Karpas-422 (cell line): ENCODE data around the gene EN1. TPM values are rescaled to one million over a fixed set of nuclear protein-coding genes. Genes with fewer than 3 reads are reported as not detected.

Experiments
- DNase-seq: peaks from one replicate; pipeline ENCODE4 v3.0.0-alpha.2; 2015
- H2AFZ ChIP-seq: fragments of 200-600 bp; sonication (generic); 2 replicates; pipeline ENCODE4 v1.6.1; 2014; ENCODE audit warnings: antibody characterized with exemption, low read length, mixed read lengths
- H3K27ac ChIP-seq: fragments of 200-600 bp; sonication (generic); 2 replicates; pipeline ENCODE4 v1.5.1; 2014; ENCODE audit warnings: mild to moderate bottlenecking, low read length, moderate library complexity
- H3K27me3 ChIP-seq: fragments of 200-600 bp; sonication (generic); 2 replicates; pipeline ENCODE4 v1.6.1; 2014; ENCODE audit warnings: low read length, mixed read lengths
- H3K36me3 ChIP-seq: fragments of 200-600 bp; sonication (generic); 2 replicates; pipeline ENCODE4 v1.6.1; 2014; ENCODE audit warnings: low read length, mixed read lengths; ENCODE audit not compliant: insufficient read depth
- H3K4me1 ChIP-seq: fragments of 200-600 bp; sonication (generic); 2 replicates; pipeline ENCODE4 v1.6.1; 2014; ENCODE audit warnings: mild to moderate bottlenecking, low read length, mixed read lengths
- H3K4me2 ChIP-seq: fragments of 200-600 bp; sonication (generic); 2 replicates; pipeline ENCODE4 v1.6.1; 2014; ENCODE audit warnings: low read length, low read depth, mild to moderate bottlenecking; ENCODE audit not compliant: poor library complexity, severe bottlenecking
- H3K4me3 ChIP-seq: fragments of 200-600 bp; sonication (generic); 2 replicates; pipeline ENCODE4 v1.5.1; 2014; ENCODE audit warnings: mild to moderate bottlenecking, antibody characterized with exemption, low read length, mixed read lengths
- H3K79me2 ChIP-seq: fragments of 200-600 bp; sonication (generic); 2 replicates; pipeline ENCODE4 v1.6.1; 2014; ENCODE audit warnings: mild to moderate bottlenecking, low read length, mixed read lengths
- H3K9ac ChIP-seq: fragments of 200-600 bp; sonication (generic); 2 replicates; pipeline ENCODE4 v1.6.0; 2014; ENCODE audit warnings: low read length
- H3K9me2 ChIP-seq: fragments of 200-600 bp; sonication (generic), shearing (Covaris generic); replicated peaks from 2 replicates; pipeline ENCODE4 v1.6.0; 2014; ENCODE audit warnings: mild to moderate bottlenecking, low read length, moderate library complexity; ENCODE audit not compliant: insufficient read depth
- H3K9me3 ChIP-seq: fragments of 300-700, 200-600 bp; sonication (generic); 2 replicates; pipeline ENCODE4 v1.6.1; 2014; ENCODE audit warnings: low read length, mixed read lengths
- H4K20me1 ChIP-seq: fragments of 200-600 bp; sonication (generic); 2 replicates; pipeline ENCODE4 v1.6.1; 2014; ENCODE audit warnings: mild to moderate bottlenecking, antibody characterized with exemption, low read length, low read depth; ENCODE audit not compliant: insufficient read depth
- total RNA-seq: library from RNA; depleted of rRNA; stranded (reverse); fragments of >200 nt; shearing (Covaris generic); gene quantifications from 2 replicates; pipeline ENCODE4 v1.2.3, GENCODE V29; 2014; ENCODE audit warnings: low replicate concordance

The EN1 gene
- total RNA-seq, 1 experiment from 2014 or later = not detected

DNA sequence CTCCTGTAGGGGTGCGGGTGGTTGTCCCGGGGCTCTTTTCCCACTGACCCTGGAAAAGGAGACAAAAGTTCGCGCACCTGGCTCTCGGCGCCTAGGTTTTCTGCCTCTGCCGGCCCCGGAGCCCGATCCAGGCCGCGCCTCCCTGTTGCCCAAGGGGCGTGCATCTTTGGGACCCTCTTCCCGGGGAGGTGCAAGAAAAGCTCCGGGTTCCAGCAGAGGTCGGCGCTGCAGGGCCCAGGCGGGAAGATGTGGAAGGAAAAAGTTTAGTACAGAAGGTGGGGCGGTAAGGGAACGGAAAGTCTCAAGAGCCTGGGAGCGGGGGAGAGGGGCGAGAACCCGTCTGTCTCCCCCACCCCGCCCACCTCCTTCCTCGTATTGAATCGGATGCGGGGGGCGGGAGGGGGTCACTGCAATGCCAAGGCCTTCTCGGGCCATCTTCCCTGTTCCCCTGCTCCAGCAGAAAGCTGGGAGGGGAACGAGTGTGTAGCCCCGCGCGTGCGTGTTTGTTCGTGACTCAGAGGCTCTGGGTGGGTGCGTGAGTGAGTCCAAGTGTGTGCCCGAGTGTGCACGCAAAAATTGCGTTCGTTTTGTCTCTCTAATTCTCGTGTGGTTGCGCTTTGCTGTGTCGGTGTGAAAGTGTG, 6.3 kb upstream of the EN1 start:
- no peaks in the 10 kb centered on the region for H3K9me3 ChIP-seq
- no peak for DNase-seq
- no peaks in the 10 kb centered on the region for H3K4me1 ChIP-seq

DNA sequence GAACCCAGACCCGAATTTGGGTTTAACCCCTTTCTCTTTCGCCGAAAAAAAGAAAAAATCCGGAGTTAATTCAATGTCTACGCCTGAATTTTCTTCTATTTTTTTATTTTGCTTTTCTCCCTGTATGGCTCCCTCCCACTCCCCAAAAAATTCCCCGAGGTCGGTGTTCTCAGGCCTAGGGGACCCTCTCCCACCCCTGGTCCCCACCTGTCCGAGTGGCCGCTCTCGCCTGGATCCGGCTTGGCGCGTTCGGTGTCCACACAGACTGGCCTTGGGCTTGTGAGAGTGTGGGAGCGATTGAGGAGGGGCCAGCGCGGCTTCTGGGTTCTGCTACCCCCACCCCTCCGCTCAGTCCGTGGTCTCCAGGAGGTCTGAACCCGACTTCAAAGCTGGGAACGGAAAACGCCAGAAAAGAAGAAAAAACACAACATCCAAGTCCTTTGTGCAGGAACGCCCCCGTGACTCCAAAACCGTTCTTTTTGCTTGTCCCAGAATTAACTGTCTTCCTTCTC, 5.7 kb upstream of the EN1 start:
- no peaks in the 10 kb centered on the region for H3K27me3 ChIP-seq
- no peaks in the 10 kb centered on the region for H4K20me1 ChIP-seq
- H2AFZ ChIP-seq = no peak overlapping the region
- H3K4me2 ChIP-seq = no peak overlapping the region
- no peak overlapping the region for H3K4me3 ChIP-seq
- no peaks in the 10 kb centered on the region for H3K4me1 ChIP-seq
- H3K27ac ChIP-seq = no peak overlapping the region
- no peak overlapping the region for H3K9ac ChIP-seq
- no peaks in the 10 kb centered on the region for H3K36me3 ChIP-seq
- H3K9me3 ChIP-seq = no peaks in the 10 kb centered on the region
- H3K79me2 ChIP-seq = no peaks in the 10 kb centered on the region
- no peaks in the 10 kb centered on the region for H3K9me2 ChIP-seq
- no peak for DNase-seq

More for the DNA sequence above, 6.3 kb upstream of the EN1 start:
- no peak overlapping the region for H3K9ac ChIP-seq
- no peak overlapping the region for H3K4me2 ChIP-seq
- H3K9me2 ChIP-seq = no peaks in the 10 kb centered on the region
- no peaks in the 10 kb centered on the region for H3K79me2 ChIP-seq
- no peak overlapping the region for H2AFZ ChIP-seq
- no peaks in the 10 kb centered on the region for H4K20me1 ChIP-seq
- no peak overlapping the region for H3K27ac ChIP-seq
- no peaks in the 10 kb centered on the region for H3K27me3 ChIP-seq
- H3K36me3 ChIP-seq = no peaks in the 10 kb centered on the region
- H3K4me3 ChIP-seq = no peak overlapping the region

DNA sequence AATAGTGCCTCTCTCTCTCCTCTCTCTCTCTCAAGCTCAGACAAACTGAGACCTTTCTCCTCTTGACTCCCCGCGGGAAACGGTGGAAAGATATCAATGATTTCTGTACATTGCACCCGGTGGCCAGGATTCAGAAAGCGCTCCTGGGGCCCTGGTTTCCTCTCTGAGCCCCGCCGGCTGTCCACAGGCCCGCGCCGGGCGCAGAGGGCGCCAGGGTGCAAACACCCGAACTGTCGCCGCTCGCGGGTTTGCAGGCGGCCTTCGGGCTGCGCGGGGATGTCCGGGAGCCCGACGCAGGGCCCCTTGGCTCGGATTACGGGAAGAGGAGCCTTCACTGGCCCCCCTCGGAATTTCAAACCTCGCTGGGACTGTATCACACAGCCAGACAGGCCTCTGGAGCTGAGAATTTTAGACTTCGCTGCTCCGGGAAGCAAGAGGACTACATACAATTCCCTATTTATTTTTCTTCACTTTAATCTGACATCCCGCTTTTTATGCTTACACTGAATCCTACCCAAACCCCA, 5.2 kb upstream of the EN1 start:
- H3K4me2 ChIP-seq = no peak overlapping the region

DNA sequence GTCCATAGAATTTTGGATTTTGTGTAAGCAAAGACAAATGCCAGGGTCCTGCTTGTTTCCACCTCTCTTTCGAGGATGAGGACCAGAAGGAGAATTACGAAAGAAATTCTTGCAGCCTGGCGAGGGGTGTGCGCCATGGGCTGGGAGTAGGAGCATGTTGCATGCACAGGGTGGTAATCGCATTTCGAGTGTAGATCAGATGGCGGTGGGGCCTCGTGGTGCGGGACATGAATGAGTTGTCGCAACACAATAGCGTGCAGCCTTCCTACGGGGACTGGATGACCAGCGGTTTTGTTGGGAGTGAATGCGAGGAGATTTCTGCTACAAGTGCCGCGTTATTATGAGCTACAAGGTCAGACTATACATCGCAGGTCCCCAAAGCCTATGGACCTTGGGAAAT, 4.2 kb upstream of the EN1 start:
- no peak overlapping the region for H2AFZ ChIP-seq
- H3K4me3 ChIP-seq = no peak overlapping the region
- no peaks in the 10 kb centered on the region for H3K79me2 ChIP-seq
- H3K36me3 ChIP-seq = no peaks in the 10 kb centered on the region
- no peaks in the 10 kb centered on the region for H3K4me1 ChIP-seq
- H3K9ac ChIP-seq = no peak overlapping the region
- H3K27ac ChIP-seq = no peak overlapping the region
- H3K4me2 ChIP-seq = no peak overlapping the region
- no peaks in the 10 kb centered on the region for H3K9me2 ChIP-seq
- no peaks in the 10 kb centered on the region for H3K9me3 ChIP-seq
- H3K27me3 ChIP-seq = no peaks in the 10 kb centered on the region
- no peak for DNase-seq
- no peaks in the 10 kb centered on the region for H4K20me1 ChIP-seq

More for the DNA sequence above, 5.2 kb upstream of the EN1 start:
- Histone ChIP-seq H3K27me3 (no peaks in the 10 kb centered on the region), H3K9me2 (no peaks in the 10 kb centered on the region), H3K9ac (no peak overlapping the region), H4K20me1 (no peaks in the 10 kb centered on the region), H3K4me3 (no peak overlapping the region), H3K79me2 (no peaks in the 10 kb centered on the region), H3K9me3 (no peaks in the 10 kb centered on the region), H2AFZ (no peak overlapping the region), H3K27ac (no peak overlapping the region), H3K36me3 (no peaks in the 10 kb centered on the region), H3K4me1 (no peaks in the 10 kb centered on the region)
- DNase-seq = no peak

DNA sequence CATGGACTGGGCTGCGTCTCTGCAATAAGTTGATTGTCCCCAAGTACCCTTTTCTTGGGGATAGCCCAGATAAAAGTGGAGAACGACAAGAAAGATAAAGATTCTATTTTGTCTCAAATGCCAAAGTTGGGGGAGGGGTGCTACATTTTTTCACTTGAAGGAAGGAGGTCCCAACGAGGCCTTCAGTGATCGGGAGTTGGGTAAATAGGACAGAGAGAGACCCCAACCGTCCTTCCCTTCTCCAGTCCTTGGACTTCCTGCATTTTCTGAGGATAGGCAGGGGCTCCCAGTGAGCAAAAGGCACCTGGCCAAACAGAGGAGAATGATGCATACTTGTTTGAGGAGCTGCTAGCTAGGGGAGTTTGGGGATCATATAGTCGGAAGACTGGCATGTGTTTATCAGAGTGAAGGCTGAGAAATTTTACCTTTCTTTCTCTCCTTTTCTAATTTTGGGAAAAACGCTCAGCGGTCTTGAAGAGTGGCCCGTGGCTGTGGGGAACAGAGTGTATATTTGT, 3.5 kb upstream of the EN1 start:
- Histone ChIP-seq H3K27me3 (no peaks in the 10 kb centered on the region), H3K79me2 (no peaks in the 10 kb centered on the region), H3K9me2 (no peaks in the 10 kb centered on the region), H3K9ac (no peak overlapping the region), H3K9me3 (no peaks in the 10 kb centered on the region), H4K20me1 (no peaks in the 10 kb centered on the region), H3K4me1 (no peaks in the 10 kb centered on the region), H2AFZ (no peak overlapping the region), H3K36me3 (no peaks in the 10 kb centered on the region), H3K4me3 (no peak overlapping the region), H3K4me2 (no peak overlapping the region), H3K27ac (no peak overlapping the region)
- DNase-seq = no peak

DNA sequence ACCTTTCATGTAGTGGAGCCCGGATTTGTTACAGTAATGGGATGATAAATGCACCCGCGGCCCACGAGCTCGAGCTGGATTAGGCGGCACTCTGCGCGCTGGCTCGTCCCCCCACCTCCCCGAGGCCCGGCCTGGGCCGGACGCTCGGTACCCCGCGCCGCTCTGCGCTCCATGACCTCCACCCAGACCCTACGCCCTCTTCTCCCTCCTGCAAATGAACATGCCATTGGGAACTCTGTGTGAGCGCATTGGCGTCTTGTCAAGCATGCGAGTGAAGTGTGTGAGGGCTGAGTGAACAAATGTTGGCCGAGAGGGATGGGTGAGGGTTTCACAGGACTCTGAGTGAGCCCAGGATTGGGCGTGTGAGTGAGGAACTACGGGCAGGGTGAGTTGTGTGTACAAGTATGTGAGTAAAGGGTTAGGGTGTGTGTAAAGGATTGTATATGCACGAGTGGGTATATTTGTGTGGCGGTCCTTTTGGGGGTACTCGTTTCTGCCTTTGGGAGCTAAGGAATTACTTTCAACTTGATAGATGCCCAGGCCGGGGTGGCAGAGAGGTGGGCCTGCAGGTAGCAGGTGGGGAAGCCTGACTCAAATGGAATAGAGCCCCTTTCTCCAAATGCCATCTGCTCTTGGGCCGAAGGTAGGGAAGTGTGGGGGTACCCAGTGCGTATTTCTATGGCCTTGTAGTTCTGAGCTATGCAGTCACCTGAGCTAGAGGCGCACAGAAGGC, 2.9 kb upstream of the EN1 start:
- H3K27ac ChIP-seq = no peak overlapping the region
- H3K9me3 ChIP-seq = no peaks in the 10 kb centered on the region
- no peak overlapping the region for H2AFZ ChIP-seq
- no peak overlapping the region for H3K4me3 ChIP-seq
- no peaks in the 10 kb centered on the region for H3K9me2 ChIP-seq
- DNase-seq = no peak
- H3K36me3 ChIP-seq = no peaks in the 10 kb centered on the region
- no peak overlapping the region for H3K9ac ChIP-seq
- no peaks in the 10 kb centered on the region for H4K20me1 ChIP-seq
- H3K27me3 ChIP-seq = no peaks in the 10 kb centered on the region
- H3K4me1 ChIP-seq = no peaks in the 10 kb centered on the region
- no peaks in the 10 kb centered on the region for H3K79me2 ChIP-seq
- H3K4me2 ChIP-seq = no peak overlapping the region

GRCh38 chr2:118849226-118850167, 2.0 kb upstream of the EN1 start:
- Histone ChIP-seq H3K27ac (no peak overlapping the region), H3K27me3 (no peaks in the 10 kb centered on the region), H2AFZ (no peak overlapping the region), H3K36me3 (no peaks in the 10 kb centered on the region), H3K9me3 (no peaks in the 10 kb centered on the region), H3K79me2 (no peaks in the 10 kb centered on the region), H3K4me3 (no peak overlapping the region), H4K20me1 (no peaks in the 10 kb centered on the region), H3K4me1 (no peaks in the 10 kb centered on the region), H3K9ac (no peak overlapping the region), H3K9me2 (no peaks in the 10 kb centered on the region), H3K4me2 (no peak overlapping the region)
- DNase-seq = no peak
